Fibroblast of skin of back (primary cell): Measurements from ENCODE around the gene CAB39.
"Not testable (repeated sequence)": the region's sequence is repeated elsewhere in the genome, so short reads cannot be mapped to it uniquely, and the experiment has no call there.

Experiments used
- DNase-seq: peaks from one replicate; pipeline ENCODE4 v3.0.0-alpha.2; 2013

The CAB39 gene

DNA sequence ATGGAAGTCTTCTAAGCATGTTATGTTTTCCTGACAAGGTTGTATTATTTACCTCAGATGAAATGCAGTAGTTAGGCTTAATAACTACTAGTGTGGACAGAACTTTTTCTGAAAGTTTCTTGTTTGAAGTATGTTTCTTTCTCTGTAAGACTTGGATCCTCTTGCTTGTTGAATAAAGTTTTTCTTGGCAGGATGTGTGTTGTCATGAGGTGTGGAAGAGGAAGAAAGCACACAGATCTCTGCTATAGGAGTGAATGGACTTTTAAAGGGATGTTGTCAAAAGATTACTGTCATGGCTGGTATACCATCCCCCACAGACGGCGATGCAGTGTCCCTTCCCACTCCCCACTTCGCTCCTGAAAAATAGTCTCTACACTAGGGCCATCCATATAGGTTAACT, 2.6 kb downstream of the CAB39 start:
- DNase-seq: peak; percentile 14

DNA sequence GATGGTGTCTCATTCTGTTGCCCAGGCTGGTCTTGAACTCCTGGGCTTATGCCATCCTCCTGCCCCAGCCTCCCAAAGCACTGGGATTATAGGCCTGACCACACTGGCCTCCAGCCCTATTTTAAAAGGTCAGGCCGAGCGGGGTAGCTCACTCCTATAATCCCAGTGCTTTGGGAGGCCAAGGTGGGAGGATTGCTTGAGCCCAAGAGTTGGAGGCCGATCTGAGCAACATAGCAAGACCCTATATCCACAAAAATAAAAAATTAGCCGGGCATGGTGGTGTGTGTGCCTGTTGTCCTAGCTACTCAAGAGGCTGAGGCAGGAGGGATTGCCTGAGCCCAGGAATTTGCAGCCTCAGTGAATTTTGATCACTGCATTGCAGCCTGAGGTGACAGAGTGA, 3.9 kb downstream of the CAB39 start:
- DNase-seq: no peak

DNA sequence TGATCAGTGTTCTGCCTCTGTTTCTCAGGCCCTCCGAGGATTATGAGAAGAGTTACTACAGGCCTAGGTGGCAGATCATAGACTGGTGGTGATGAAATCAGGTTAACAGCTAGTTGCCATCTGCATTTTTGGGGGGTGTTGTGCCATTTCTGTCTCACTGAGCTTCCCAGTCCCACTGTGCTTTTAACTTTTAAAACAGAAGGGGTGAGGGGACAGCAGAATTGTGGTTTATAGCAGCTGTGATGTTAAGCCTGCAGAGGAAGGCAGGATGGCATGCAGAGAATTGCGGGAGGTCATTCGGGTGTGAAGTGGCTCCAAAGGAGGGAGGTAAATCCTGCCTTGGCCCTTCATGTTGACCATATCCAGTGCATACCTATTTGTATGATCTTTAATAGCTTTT, 5.0 kb downstream of the CAB39 start:
- peak; percentile 8 for DNase-seq

DNA sequence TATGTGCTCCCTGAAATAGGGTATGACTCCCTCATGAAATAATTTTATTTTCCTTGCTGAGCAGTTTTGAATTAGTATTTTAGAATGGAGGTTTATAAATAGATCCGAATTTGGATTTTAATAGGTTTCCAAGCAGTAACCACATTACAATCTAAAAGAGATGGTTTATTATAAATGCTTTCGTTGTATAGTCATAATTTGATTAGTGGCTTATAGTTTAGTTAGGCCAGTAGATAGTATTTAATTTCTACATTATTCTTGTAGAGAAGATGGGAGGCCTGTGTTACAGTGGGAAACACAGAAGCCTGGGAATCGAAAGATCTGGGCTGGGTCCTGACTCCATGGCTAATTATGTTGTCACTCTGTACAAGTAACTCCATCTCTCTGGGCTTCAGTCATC, 6.7 kb downstream of the CAB39 start:
- no peak for DNase-seq

DNA sequence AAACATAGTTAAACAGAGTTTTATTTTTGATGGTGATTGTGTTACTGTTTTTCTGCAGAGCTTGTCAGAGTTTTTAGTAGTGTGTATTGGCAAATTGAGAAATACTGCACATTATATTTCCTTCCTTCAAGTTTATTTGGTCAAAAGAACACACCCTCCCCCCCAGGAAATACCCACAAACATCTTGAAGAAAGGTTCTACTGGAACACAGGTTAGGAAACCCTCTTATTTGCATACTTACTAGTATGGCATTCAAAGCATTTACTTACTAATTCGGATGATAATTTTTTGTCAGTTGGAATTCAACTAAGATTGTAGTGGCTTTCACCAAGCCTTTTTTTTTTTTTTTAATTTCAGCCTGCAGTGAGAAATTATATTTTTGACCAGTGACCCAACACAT, 9.1 kb downstream of the CAB39 start:
- peak; percentile 11 for DNase-seq

DNA sequence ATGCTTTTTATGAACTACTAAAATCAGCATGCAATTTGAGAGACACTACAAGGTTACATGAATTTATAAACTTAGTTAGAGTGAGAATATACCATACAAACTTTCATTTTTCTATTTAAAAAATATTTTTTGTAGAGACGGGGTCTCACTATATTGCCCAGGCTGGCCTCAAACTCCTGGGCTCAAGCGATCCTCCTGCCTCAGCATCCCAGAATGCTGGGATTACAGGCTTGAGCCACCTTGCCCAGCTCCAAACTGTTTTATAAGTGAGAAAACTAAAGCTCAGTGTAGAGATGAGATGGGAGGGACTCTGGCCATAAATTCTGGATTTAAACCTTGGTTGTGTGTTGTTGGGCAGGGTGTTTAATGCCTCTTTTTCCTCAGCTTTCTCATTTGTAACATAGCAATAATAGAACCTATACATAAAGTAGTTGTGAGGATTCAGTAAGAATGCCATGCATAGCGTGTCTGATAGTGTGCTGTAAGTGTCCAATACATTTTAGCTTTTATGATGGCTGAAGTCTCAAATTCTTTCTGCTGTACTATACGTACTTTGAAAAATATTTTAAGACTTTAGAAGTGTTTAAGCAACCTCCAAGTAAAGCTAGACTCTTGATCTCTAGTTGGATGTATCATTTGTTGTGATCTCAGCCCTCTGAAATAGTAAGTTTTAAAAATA, 9.7 kb downstream of the CAB39 start:
- no peak for DNase-seq

DNA sequence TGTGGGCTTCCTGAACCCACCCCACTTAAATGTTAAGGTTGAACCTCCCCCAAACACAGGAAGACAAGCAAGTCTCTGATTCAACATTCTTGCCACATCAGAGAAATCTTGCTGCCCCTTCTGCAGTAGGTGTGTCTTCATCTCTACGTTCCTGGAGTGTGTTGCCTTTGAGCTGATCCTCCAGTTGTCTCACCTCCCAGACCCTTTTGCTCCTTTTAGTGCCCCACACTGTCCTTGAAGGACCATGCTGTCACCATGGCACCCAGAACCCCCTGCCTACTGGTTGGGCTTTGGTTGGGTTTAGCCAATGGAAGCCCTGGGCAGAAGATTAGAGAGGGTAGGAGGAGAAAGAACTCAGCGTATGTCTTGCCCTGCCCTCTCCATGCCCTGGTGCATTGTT, 10.7 kb downstream of the CAB39 start:
- no peak for DNase-seq

DNA sequence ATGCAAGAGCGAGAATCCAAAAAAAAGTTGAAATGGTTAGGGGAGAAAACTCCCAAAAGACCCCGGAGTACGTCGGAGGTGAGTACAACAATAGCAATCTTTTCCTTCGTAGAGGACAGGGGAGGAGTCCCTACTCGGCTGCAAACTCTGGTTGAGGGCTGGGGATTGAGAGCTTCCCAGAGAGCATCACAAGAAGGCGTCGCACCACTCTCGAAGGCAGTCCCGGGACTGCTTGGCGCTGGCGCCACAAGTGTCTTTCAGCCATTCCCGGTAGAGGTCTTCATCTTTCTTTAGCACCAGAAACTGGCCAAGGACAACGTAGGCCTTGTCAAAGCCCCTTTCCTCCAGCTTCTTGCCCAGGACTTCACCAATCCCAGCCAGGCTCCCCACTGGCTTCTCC, 12.3 kb downstream of the CAB39 start:
- not testable (repeated sequence) for DNase-seq

DNA sequence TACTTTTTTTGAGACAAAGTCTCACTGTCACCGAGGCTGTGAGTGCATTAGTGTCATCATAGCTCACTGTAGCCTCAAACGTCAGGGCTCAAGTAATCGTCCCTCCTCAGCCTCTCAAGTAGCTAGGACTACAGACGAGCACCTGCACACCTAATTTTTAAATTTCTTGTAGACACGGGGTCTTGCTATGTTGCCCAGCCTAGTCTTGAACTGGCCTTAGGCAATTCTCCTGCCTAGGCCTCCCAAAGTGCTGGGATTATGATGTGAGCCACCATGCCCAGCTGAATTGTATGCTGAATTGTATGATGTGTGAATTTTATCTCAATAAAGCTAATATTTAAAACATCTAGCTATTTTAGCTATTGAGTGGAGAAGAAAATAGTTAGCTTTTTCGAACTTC, 18.9 kb downstream of the CAB39 start:
- no peak for DNase-seq

DNA sequence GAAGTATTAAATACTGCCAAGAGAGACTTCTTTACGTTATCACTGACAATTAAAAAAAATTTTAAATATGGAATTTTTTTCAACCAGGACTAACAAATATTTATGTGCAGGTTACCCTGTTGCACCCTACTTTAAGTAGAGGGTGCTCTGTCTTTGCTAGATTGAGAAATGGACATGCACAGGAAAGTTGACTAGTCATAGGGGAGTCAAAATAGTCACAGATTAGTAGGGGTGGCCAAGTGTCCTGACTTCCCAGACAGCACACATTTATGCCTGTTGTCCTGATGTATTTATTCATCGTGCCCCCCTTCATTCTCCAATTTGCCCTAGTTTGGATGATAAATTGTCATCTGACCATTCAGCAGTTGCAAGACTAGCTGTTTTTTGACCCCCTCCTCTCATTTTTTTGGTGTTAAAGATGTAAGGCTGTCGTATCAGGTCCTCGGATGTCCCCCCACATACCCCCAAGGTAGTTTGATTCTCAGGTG, 20.3 kb downstream of the CAB39 start:
- no peak for DNase-seq

DNA sequence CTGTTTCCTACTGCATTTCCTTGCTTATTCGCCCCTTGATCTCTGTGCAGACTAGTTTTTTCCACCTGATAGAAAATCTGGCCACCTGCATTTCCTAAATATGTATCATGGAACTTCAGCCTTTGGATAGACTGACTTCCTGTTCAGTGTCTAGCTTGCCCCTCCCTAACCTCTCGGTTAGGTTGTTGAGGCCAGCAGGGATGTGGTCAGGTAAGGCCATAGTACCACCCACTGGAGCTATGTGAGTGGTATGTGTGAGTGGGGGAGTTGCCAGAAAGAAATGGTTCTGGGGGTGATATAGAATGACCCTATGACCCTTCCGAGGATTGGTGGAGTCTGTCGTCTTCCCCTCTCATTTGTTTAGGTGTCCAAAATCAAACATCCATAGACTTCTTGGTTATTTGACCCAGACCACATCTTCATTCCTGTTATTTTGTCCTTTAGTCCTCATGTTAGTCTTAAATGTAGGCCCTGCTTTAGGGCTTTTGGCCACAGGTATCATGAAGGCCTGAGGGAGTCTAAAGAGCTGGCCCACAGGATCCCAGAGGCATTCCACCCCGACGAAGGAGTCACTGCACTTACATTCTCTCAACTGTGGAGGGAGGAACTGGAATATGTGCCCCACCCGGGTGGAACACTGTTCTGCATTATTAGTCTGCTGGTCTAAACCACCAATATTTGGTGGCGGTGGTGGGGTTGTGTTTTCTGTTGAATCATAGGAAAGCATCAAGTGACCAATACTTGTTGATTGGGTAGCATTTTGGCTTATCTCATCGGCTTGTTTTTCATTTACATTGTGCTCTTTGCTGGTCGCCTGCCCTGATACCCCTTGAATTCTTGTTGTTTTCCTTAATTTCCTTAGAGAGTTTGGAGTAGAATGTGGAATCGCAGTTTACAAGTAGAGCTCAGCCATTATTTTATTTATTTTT, 21.9 kb downstream of the CAB39 start:
- DNase-seq: no peak

DNA sequence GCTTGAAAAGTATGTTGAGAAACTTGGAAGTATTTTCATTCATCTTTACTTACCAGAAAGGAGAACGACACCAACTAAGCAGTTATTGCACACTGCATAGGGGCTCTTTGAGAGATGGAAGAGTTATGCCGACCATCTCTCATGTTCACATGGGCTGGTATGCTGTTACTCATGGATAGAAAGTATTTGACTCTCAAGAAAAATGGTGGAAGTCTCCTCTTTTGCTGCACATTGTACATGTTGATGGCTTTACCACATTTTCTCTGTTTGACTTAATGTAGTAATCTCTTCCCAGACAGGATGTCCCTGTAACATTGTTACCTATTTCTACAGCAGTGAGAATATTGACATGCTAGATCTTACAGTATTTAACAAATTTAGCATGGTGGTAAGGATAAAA, 23.2 kb downstream of the CAB39 start:
- no peak for DNase-seq

DNA sequence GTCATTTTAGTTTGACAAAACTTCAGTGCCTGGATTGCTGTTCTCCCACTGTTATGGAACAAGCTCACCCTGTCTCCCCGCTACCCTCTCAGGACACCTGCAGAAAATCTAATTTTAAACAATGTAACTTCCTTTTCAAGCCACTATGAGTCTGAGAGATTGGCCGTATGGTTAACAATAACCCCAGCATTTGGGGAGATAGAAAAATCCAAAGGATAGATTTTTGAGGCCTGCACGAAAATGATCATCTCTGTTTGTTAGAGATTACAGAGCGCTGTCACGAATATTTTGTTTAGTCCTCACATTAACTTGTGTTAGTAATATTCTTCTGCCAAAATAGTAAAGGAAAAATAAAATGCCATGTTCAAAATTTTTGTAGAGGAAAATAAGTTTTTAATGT, 24.7 kb downstream of the CAB39 start:
- no peak for DNase-seq

DNA sequence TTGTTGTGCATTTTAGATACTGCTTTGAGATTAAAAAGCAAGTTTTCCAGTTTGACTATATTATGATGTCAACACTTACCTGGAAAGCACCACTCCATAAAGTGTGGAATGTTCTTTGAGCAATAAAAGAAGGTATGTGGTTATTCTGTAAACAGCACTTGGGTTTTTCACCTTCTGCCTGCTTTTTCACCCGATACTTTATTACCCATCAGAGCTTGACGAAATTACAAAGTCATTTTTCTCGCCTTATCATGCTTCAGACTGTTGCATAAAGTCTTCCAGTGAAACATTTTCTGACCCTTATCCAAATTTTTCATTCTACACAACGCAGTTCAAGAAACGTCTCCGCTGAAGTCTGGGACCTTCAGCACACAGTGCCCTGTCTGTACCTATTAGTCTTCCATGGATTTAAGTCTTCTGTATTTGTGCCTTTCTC, 25.2 kb downstream of the CAB39 start:
- DNase-seq: no peak

DNA sequence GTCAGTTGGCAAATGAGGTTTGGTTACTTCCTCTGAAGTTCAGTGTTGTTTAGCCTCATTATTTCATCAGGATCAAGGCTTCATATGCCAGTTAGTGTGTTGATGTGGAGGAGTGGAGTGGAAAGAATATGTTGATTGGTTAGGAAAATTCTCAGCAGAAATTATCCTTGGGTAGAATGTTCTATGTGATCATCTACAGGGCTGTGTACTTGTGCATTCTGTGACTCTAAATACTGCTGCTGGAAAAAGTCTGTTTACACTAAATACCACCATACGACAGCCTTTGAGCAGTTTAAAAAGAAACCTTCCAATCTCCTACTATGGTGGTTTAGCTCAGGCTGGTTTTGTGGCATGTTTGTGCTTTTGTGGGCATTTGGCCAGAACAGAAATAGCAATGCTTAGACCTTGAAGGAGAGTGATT, 25.8 kb downstream of the CAB39 start:
- peak; percentile 62 for DNase-seq

DNA sequence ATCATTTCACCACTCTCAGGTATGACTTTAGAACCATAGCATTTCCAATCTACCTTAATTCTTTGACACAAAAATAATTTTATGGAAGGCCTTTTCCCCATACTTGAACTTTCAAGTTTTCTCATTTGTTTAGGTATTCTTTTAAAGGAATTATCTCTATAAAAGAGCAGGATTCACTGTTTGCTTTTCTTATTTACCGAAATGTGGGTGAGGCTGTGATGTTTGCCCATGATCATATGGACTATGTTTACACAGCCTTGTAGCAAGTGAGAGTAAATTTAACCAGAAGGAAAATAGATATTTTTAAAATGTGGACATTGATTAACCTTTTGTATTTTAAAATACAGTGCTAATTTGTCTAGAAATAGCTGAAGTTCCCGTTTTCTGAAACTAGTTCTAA, 26.3 kb downstream of the CAB39 start:
- no peak for DNase-seq

DNA sequence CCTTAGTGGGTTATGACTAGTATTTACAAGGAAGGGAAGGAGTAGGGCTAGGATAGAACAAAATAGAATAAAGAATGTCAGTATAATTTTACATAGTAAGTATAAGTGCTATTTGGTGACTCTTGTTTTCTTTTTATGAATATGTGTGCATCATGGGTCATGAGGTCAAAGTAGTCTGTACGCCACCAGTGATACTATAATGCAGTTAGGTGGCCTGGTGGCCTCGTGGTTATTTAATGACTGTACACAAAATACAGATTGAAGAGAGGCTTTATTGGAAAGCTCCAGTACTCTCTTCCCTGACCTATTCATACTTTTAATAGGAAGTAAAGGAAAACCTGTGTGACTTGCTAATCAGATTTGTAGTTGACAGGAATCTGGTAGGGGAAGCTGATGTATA, 27.3 kb downstream of the CAB39 start:
- no peak for DNase-seq

DNA sequence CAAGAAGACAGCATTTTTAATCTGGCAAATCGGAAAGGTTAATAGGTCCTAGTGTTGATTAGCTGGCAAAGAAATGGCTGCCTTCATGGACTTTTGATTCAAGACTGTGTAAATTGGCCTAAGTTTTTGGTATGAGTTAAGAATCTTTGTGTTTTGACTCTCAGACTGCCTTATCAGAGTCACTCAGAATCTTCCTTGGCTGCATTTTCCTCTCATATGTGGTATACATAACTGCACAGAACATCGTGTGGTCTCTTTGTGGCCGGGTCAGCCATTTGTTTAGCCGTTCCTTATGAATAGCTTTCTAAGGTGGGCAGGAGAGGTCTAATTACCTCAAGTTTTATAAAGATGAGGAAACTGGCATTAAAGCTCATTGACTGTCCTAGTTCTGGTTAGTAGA, 30.1 kb downstream of the CAB39 start:
- no peak for DNase-seq

DNA sequence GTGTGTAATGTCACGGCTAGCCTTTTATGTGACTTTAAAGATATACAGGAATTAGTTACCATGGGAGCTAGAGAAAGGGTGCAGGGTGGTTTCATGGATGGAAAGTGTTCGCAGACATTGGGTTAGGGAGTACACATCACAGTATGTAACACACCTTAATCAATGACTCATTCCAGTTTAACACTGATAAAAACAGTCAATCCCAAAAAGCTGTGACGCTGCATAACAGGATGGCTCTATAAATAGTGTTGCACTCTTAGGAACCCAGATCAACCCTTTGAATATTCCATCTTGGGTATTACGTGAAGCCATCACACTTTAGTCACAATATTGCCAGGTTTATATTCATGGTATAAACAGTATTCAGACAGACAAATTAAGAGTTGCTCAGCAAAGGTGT, 33.6 kb downstream of the CAB39 start:
- DNase-seq: no peak

DNA sequence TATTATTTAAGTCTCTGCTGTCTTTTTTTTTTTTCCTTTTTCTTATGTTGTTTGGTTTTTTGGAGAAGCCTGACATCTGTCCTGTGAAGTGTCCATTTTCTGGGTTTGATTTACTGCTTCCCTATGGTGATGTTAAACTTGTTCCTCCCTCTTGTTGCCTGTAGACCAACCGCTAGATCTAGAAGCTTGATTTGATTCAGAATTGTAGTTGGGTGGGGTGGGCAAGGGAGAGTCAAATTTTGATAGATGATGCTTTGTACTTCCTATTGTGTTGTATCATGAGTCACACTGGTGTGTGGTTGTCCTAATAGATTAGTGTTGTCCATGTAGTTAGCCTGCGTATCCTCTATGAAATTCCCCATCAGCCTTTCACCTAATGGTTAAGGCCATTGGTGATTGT, 35.4 kb downstream of the CAB39 start:
- peak; percentile 7 for DNase-seq

DNA sequence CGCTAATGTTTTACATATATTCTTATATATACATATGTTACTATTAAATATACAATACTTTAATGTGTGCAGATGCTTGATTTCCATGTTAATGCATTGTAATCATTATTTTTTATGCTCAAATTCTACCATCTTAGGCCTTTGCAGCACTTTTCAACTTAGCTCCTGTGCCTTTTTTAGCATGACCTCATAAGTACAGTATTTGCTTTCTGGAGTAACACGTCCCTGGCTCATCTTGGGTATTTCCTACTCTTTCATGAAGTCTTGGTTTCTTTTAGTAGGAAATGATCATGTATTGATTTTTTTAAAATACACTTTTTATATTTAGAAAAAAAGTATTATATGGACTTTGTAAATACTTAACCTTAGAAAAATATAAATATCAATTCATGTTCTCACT, 36.5 kb downstream of the CAB39 start:
- peak; percentile 60 for DNase-seq

DNA sequence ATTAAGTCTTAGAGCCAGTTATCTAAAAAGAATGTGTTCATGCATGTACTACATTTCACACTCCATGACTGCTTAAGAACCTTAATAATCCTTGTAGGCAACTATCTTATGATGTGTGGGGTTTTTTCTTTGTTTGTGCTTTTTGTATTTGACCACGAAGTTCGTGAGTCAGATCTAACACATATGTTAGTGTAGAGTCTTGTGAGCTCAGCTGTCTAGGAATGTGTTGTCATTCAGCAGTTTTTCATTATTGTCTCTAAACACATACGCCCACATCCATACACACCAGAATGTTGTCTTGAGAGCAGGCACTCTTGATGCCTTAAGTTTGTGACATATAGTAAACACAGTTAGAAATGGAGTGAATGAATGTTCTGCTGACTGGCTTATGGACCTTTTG, 38.4 kb downstream of the CAB39 start:
- DNase-seq: peak; percentile 79

DNA sequence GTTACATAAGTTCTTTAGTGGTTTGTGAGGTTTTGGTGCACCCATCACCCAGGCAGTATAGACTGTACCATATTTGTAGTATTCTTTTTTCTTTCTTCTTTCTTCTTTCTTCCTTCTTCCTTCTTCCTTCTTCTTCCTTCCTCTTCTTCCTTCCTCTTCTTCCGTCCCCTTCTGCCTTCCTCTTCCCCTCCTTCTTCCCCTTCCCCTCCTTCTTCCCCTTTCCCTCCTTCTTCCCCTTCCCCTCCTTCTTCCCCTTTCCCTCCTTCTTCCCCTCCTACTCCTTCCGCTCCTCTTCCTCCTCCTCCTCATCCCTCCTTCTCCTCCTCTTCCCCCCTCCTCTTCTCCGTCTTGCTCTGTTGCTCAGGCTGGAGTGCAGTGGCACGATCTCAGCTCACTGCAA, 41.6 kb downstream of the CAB39 start:
- DNase-seq: no peak

DNA sequence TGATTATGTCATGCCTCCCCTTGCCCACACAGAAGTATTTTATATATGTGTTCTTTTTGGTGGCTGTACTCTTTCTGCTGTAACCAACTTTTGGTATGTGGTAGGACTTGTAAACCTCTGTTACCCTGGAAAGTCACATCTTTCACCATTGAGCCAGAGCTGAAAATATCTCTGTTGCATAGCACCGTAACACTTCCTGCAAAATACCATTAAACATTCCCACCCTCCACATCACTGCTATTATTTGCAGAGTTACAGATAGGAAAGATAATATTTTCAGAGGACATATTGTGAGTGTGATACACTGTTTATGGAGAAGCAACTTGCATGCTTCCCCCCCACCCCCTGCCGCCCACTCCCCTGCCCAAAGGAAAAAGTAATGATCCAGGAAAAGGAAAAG, 44.8 kb downstream of the CAB39 start:
- DNase-seq: peak; percentile 90
